ENCODE data around the gene MBD5.
A peak's percentile ranks its signal among the peaks of the same experiment; 100 is the strongest.

MBD5 gene

GRCh38 chr2:148106331-148106730, 85.4 kb downstream of the MBD5 start:
- H3K27me3 Mint-ChIP-seq = no peaks in the 10 kb centered on the region
- H3K27ac Mint-ChIP-seq = no peak overlapping the region
- peaks cover 13% of the 10 kb centered on the region for H3K36me3 Mint-ChIP-seq
- peaks cover 12% of the 10 kb centered on the region for H3K4me1 Mint-ChIP-seq
- DNase-seq (ENCODE audit: low spot score in 2 of 2) = no peak
- peaks cover 4% of the 10 kb centered on the region for H3K9me3 Mint-ChIP-seq
- H3K4me3 Mint-ChIP-seq = no peak overlapping the region
- ATAC-seq (ENCODE audit: low read depth) = no peak

DNA sequence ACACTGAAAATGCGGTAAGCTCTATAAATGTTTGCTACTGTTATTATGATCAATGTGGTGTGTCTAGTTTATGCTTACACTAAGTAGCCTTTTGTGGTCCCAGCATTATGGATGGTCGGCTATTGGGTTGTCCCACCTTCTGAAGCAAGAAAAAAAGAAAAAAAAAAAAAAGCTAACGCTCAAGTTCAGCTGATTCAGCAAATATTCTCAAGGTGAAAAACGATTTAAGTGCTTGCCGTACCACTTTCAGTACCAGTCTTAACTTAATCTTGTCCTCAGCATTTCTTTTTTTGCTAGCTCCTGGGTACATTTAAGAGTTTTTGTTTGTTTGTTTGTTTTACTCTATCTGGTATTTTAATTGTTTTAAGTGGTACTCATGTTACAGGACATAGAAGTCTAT, 87.5 kb downstream of the MBD5 start:
- Mint-ChIP-seq H3K27me3 (no peaks in the 10 kb centered on the region), H3K36me3 (peaks cover 13% of the 10 kb centered on the region), H3K4me3 (no peak overlapping the region), H3K27ac (no peak overlapping the region), H3K4me1 (peaks cover 9% of the 10 kb centered on the region), H3K9me3 (peaks cover 4% of the 10 kb centered on the region)
- ATAC-seq (ENCODE audit: low read depth) (no peak), DNase-seq (ENCODE audit: low spot score in 2 of 2) (no peak)

DNA sequence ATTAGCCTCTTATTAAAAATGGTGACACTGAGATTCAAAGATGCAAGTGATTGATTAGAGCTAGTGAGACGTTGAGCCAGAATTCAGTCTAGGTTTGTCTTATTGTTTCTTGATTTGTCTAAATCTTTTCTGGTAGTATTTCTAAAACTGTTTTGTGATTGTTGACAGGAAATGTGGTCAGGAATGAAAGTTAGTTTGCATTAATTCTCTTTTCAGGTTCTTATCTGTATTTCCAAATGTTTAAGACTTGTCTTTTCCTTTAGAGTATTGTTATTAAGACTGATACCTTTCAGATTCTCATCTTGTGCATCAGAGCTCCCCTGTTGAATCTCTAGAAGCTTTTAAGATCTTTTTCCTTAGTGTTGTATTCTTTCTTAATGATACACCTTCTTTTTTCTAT, 89.3 kb downstream of the MBD5 start:
- Mint-ChIP-seq H3K27ac (no peak overlapping the region), H3K4me3 (no peak overlapping the region), H3K27me3 (no peaks in the 10 kb centered on the region), H3K4me1 (peaks cover 9% of the 10 kb centered on the region), H3K36me3 (peaks cover 13% of the 10 kb centered on the region), H3K9me3 (peaks cover 4% of the 10 kb centered on the region)
- ATAC-seq (ENCODE audit: low read depth) (no peak), DNase-seq (ENCODE audit: low spot score in 2 of 2) (no peak)

- Mint-ChIP-seq H3K27ac (no peak overlapping the region), H3K4me1 (no peaks in the 10 kb centered on the region), H3K36me3 (peaks cover 13% of the 10 kb centered on the region), H3K4me3 (no peak overlapping the region), H3K9me3 (peaks cover 1% of the 10 kb centered on the region), H3K27me3 (no peaks in the 10 kb centered on the region)
- DNase-seq (ENCODE audit: low spot score in 2 of 2) (no peak), ATAC-seq (ENCODE audit: low read depth) (no peak)
Observed at GRCh38 chr2:148122788-148123187, 101.9 kb downstream of the MBD5 start.

- ATAC-seq (ENCODE audit: low read depth) = no peak
- H3K36me3 Mint-ChIP-seq = peaks cover 10% of the 10 kb centered on the region
- no peaks in the 10 kb centered on the region for H3K4me1 Mint-ChIP-seq
- no peaks in the 10 kb centered on the region for H3K27me3 Mint-ChIP-seq
- H3K9me3 Mint-ChIP-seq = no peaks in the 10 kb centered on the region
- H3K4me3 Mint-ChIP-seq = no peak overlapping the region
- H3K27ac Mint-ChIP-seq = no peak overlapping the region
- DNase-seq (ENCODE audit: low spot score in 2 of 2) = no peak
Observed at GRCh38 chr2:148124271-148124670, 103.4 kb downstream of the MBD5 start.

GRCh38 chr2:148130581-148130980, 109.7 kb downstream of the MBD5 start:
- H3K27me3 Mint-ChIP-seq = no peaks in the 10 kb centered on the region
- no peaks in the 10 kb centered on the region for H3K9me3 Mint-ChIP-seq
- DNase-seq (ENCODE audit: low spot score in 2 of 2) (no peak), ATAC-seq (ENCODE audit: low read depth) (no peak)
- H3K27ac Mint-ChIP-seq = no peak overlapping the region
- no peaks in the 10 kb centered on the region for H3K4me1 Mint-ChIP-seq
- H3K4me3 Mint-ChIP-seq = no peak overlapping the region
- H3K36me3 Mint-ChIP-seq = peaks cover 2% of the 10 kb centered on the region

GRCh38 chr2:148132412-148132811, 111.5 kb downstream of the MBD5 start:
- ATAC-seq (ENCODE audit: low read depth) (no peak), DNase-seq (ENCODE audit: low spot score in 2 of 2) (no peak)
- peaks cover 2% of the 10 kb centered on the region for H3K4me1 Mint-ChIP-seq
- no peaks in the 10 kb centered on the region for H3K27me3 Mint-ChIP-seq
- H3K27ac Mint-ChIP-seq = no peak overlapping the region
- H3K9me3 Mint-ChIP-seq = no peaks in the 10 kb centered on the region
- peaks cover 2% of the 10 kb centered on the region for H3K36me3 Mint-ChIP-seq
- no peak overlapping the region for H3K4me3 Mint-ChIP-seq

DNA sequence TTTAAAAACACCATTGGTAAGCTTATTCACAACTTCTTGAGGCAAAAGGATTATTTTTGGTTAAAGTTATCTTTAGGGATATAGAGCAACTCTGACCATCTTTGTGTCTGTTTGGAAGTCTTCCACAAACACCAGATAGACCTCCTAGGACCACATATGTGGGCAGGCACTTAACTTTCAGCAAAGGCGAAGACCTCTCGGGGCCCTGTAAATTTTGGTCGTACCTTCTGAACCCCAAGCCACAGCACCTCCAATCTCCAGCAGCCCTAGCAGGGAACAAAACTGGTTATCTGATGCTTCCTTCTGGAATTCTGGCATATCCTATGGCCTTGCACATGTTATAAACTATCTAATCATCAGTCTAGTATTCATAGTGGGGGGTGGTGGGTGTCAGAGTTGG, 114.8 kb downstream of the MBD5 start:
- DNase-seq (ENCODE audit: low spot score in 2 of 2) (no peak), ATAC-seq (ENCODE audit: low read depth) (no peak)
- Mint-ChIP-seq H3K27ac (no peak overlapping the region), H3K27me3 (no peaks in the 10 kb centered on the region), H3K36me3 (peaks cover 2% of the 10 kb centered on the region), H3K4me1 (peaks cover 2% of the 10 kb centered on the region), H3K4me3 (no peak overlapping the region), H3K9me3 (no peaks in the 10 kb centered on the region)

GRCh38 chr2:148136441-148136840, 115.5 kb downstream of the MBD5 start:
- DNase-seq (ENCODE audit: low spot score in 2 of 2) = no peak
- ATAC-seq (ENCODE audit: low read depth) = no peak

GRCh38 chr2:148161909-148162435, 141.1 kb downstream of the MBD5 start:
- no peak for DNase-seq (ENCODE audit: low spot score in 2 of 2)
- Mint-ChIP-seq H3K4me1 (no peaks in the 10 kb centered on the region), H3K36me3 (peaks cover 9% of the 10 kb centered on the region), H3K27me3 (no peaks in the 10 kb centered on the region), H3K27ac (no peak overlapping the region), H3K4me3 (no peak overlapping the region), H3K9me3 (no peaks in the 10 kb centered on the region)
- no peak for ATAC-seq (ENCODE audit: low read depth)

More at GRCh38 chr2:148136441-148136840, 115.5 kb downstream of the MBD5 start:
- Mint-ChIP-seq H3K27ac (no peak overlapping the region), H3K27me3 (no peaks in the 10 kb centered on the region), H3K4me3 (no peak overlapping the region), H3K36me3 (peaks cover 2% of the 10 kb centered on the region), H3K9me3 (no peaks in the 10 kb centered on the region), H3K4me1 (peaks cover 2% of the 10 kb centered on the region)

GRCh38 chr2:148162871-148163270, 142.0 kb downstream of the MBD5 start:
- Mint-ChIP-seq H3K27ac (no peak overlapping the region), H3K4me3 (no peak overlapping the region), H3K4me1 (no peaks in the 10 kb centered on the region), H3K27me3 (no peaks in the 10 kb centered on the region), H3K9me3 (no peaks in the 10 kb centered on the region), H3K36me3 (peaks cover 11% of the 10 kb centered on the region)
- ATAC-seq (ENCODE audit: low read depth) (no peak), DNase-seq (ENCODE audit: low spot score in 2 of 2) (no peak)

DNA sequence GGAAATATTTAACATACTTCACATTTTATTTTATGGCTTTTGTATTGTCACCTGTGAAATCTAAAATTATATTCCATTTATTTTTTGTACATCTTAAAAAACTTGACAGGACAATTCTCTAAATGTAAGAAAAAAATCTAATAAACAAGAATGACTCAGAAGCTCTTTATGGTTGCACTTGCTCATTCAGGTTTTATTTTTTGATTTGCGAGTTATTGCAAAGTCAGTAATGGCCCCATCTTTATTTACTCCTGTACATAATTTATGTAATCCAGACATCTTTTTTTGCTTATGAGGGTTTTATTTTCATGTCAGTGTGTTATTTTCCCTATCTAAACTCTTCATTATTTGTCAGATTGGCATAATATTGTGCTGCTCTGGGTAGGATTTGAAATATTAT, 145.1 kb downstream of the MBD5 start:
- peaks cover 1% of the 10 kb centered on the region for H3K9me3 Mint-ChIP-seq
- no peak overlapping the region for H3K4me3 Mint-ChIP-seq
- no peaks in the 10 kb centered on the region for H3K27me3 Mint-ChIP-seq
- DNase-seq (ENCODE audit: low spot score in 2 of 2) = no peak
- peaks cover 12% of the 10 kb centered on the region for H3K36me3 Mint-ChIP-seq
- ATAC-seq (ENCODE audit: low read depth) = no peak
- no peak overlapping the region for H3K27ac Mint-ChIP-seq
- no peaks in the 10 kb centered on the region for H3K4me1 Mint-ChIP-seq

GRCh38 chr2:148167241-148167766, 146.4 kb downstream of the MBD5 start:
- Mint-ChIP-seq H3K4me3 (no peak overlapping the region), H3K27me3 (no peaks in the 10 kb centered on the region), H3K4me1 (no peaks in the 10 kb centered on the region), H3K36me3 (peaks cover 12% of the 10 kb centered on the region), H3K27ac (peak overlapping the region; percentile 53), H3K9me3 (peaks cover 1% of the 10 kb centered on the region)
- no peak for DNase-seq (ENCODE audit: low spot score in 2 of 2)
- no peak for ATAC-seq (ENCODE audit: low read depth)

DNA sequence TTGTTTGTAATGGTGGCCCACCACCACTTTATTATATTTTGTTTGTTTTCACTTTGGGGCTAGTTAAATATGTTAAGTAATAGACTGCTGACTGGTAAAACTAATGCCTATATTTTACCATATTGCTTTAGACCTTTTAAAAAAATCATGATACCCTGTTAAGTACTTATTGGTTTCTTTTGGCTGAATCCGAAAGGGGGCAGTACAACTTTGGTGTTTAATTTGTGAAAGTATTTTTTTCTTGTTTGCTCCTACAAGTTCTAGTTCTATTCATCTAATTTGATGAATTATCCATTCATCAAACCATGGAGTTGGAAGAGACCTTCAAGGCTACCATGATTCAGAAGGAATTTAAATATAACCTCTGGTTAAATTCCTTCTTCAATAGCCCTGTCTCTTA, 147.0 kb downstream of the MBD5 start:
- no peak overlapping the region for H3K27ac Mint-ChIP-seq
- no peak for ATAC-seq (ENCODE audit: low read depth)

GRCh38 chr2:148172131-148172753, 151.4 kb downstream of the MBD5 start:
- Mint-ChIP-seq H3K27me3 (no peaks in the 10 kb centered on the region), H3K36me3 (peaks cover 10% of the 10 kb centered on the region), H3K4me1 (no peaks in the 10 kb centered on the region), H3K9me3 (peaks cover 2% of the 10 kb centered on the region), H3K27ac (no peak overlapping the region), H3K4me3 (no peak overlapping the region)
- ATAC-seq (ENCODE audit: low read depth) (no peak), DNase-seq (ENCODE audit: low spot score in 2 of 2) (no peak)

More for the DNA sequence above, 147.0 kb downstream of the MBD5 start:
- no peaks in the 10 kb centered on the region for H3K4me1 Mint-ChIP-seq
- no peak for DNase-seq (ENCODE audit: low spot score in 2 of 2)
- peaks cover 1% of the 10 kb centered on the region for H3K9me3 Mint-ChIP-seq
- no peaks in the 10 kb centered on the region for H3K27me3 Mint-ChIP-seq
- H3K4me3 Mint-ChIP-seq = no peak overlapping the region
- peaks cover 12% of the 10 kb centered on the region for H3K36me3 Mint-ChIP-seq
